ENCODE results near the gene FILIP1L. TPM values are rescaled to one million over a fixed set of nuclear protein-coding genes. Genes with fewer than 3 reads are reported as not detected.

Gene FILIP1L
- total and polyA plus RNA-seq, 2 of the 8 experiments (the other 6 are each of a cell fraction or from before 2014, with no cell fraction given) = 0.06 to 0.09 TPM

DNA sequence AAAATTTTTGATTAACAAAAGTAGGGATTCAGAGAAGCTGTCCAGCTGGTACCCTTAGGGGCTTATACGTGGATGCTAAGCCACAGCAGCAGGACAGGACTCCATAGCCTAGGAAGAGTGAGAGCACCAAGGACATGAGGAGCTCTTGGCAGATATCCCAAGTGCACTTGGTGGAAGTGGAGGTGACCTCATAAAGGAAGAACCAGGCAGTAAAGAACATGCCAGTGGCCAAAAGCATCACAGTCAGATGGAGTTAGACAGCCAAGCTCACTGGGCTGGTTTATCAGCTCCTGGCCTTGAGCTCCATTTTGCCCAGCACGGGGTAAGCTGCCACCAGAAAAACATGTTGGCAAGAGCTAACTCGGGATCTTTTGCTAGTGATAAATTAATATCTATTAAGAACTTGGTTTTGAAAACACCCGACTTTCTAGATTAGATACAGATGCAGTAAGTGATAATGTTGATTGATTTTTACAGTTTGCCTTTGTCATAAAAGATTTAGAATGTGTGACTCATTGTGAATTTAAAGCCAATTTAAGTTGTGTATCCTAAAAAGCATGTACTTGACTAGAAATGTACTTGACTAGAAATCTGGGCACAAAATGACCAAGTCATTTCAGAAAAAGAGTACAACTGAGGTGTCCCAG, 188.6 kb downstream of the FILIP1L start:
- Histone ChIP-seq H2AK5ac (ENCODE audit: low read depth, low read length) (no peak overlapping the region), H3K18ac (ENCODE audit: extremely low read depth, low read length) (no peak overlapping the region), H3K4me1 (replicated peaks in 1 of 4; ENCODE audit: control insufficient read depth in 3 of 4, insufficient read depth in 4 of 4, low read length in 3 of 4) (peaks cover 6 to 34% (median 23%) of the 10 kb centered on the region in 4 experiments), H3K9ac (replicated peaks in 1 of 4; ENCODE audit: extremely low read depth in 1 of 4, low read depth in 3 of 4, low read length in 3 of 4) (no peak overlapping the region), H2BK5ac (ENCODE audit: low read depth, low read length) (no peak overlapping the region), H3K4ac (replicated peaks; ENCODE audit: insufficient read length, low read depth, low read length) (no peak overlapping the region), H3K79me1 (ENCODE audit: low read depth, low read length) (no peaks in the 10 kb centered on the region), H3K23ac (ENCODE audit: insufficient read length) (no peak overlapping the region), H3K27ac (ENCODE audit: low read depth, low read length) (no peak overlapping the region), H4K5ac (ENCODE audit: insufficient read length, low read depth, low read length) (no peak overlapping the region), H4K20me1 (replicated peaks in 1 of 2; ENCODE audit: control insufficient read depth in 1 of 2, insufficient read depth in 2 of 2, low read length in 2 of 2) (no peaks in the 10 kb centered on the region), H3K23me2 (ENCODE audit: low read depth, low read length) (no peaks in the 10 kb centered on the region; the same call in 1 of the 2 replicates), H2BK12ac (ENCODE audit: low read depth, low read length) (peak overlapping the region; percentile 89; the same call in 1 of the 2 replicates), H3K36me3 (ENCODE audit: control insufficient read depth in 2 of 4, insufficient read depth in 4 of 4, low read length in 3 of 4) (no peaks in the 10 kb centered on the region), H2BK120ac (replicated peaks; ENCODE audit: low read depth, low read length) (peak overlapping the region; percentile 0), H3K14ac (ENCODE audit: insufficient read length) (no peak overlapping the region), H2BK20ac (ENCODE audit: low read length) (peak overlapping the region; percentile 66; the same call in 1 of the 2 replicates), H4K91ac (replicated peaks; ENCODE audit: insufficient read length, low read length) (peak overlapping the region; percentile 1), H3K9me3 (ENCODE audit: insufficient read depth in 2 of 2, low read depth in 1 of 2, low read length in 1 of 2) (no peaks in the 10 kb centered on the region), H3K27me3 (replicated peaks in 1 of 4; ENCODE audit: control insufficient read depth in 3 of 4, extremely low read depth in 1 of 4, insufficient read depth in 3 of 4, low read length in 3 of 4) (no peaks in the 10 kb centered on the region), H3K4me2 (ENCODE audit: insufficient read depth in 1 of 2, low read depth in 2 of 2, low read length in 2 of 2) (no peak overlapping the region), H3K4me3 (ENCODE audit: extremely low read depth in 1 of 4, insufficient read depth in 2 of 4, low read depth in 3 of 4, low read length in 4 of 4) (no peak overlapping the region), H2AFZ (ENCODE audit: low read length) (no peak overlapping the region), H2BK15ac (ENCODE audit: low read length) (peak overlapping the region; percentile 73; the same call in 1 of the 2 replicates), H3K56ac (replicated peaks; ENCODE audit: insufficient read length, low read depth, low read length) (no peak overlapping the region), H3K79me2 (ENCODE audit: control insufficient read depth in 1 of 2, insufficient read depth in 2 of 2, low read length in 2 of 2) (peaks cover 0 to 11% of the 10 kb centered on the region in 2 experiments; a peak in 1 of 4 replicates), H4K8ac (ENCODE audit: extremely low read depth, insufficient read depth, low read length) (no peak overlapping the region)
- POLR2A ChIA-PET (ENCODE audit: partially characterized antibody) = no interaction called here
- DNase-seq (ENCODE audit: low read depth in 1 of 2, low spot score in 2 of 2) (no peak), FAIRE-seq (no peak)
- WGBS, 2 experiments (ENCODE audit: extremely low coverage in 1 of 2, insufficient coverage in 1 of 2, insufficient read length in 1 of 2, insufficient replicate concordance in 2 of 2, low coverage in 1 of 2, low lambda C conversion rate in 2 of 2, missing lambda C conversion rate in 1 of 2) = 85% methylated on average over 4 of the region's 4 CpGs; no CpG with 5 or more reads in 1 of the 2 experiments
- CTCF ChIA-PET (ENCODE audit: partially characterized antibody) = interaction anchor here (1.4 to 2.2 kb wide), 2 partner anchors 82 to 96 kb away, joined by 3 to 6 read pairs; no protein-coding TSS in a partner anchor
- TF ChIP-seq TAF1 (IDR thresholded peaks at IDR 0.05; ENCODE audit: low read depth, low read length) (no peak), TBP (IDR thresholded peaks at IDR 0.05; ENCODE audit: low read depth, low read length) (no peak), RXRA (IDR thresholded peaks at IDR 0.05; ENCODE audit: insufficient read depth, low read depth, low read length) (no peak), CHD2 (IDR thresholded peaks at IDR 0.05; ENCODE audit: low read length) (no peak), HDAC2 (IDR thresholded peaks at IDR 0.05; ENCODE audit: borderline replicate concordance in 1 of 2, low read depth in 2 of 2, low read length in 2 of 2) (no peak), KDM5A (IDR thresholded peaks at IDR 0.05; ENCODE audit: low read length) (no peak), SAP30 (IDR thresholded peaks at IDR 0.05; ENCODE audit: insufficient read depth, insufficient replicate concordance, low read length) (no peak), BCL11A (IDR thresholded peaks at IDR 0.05; ENCODE audit: low read depth in 2 of 2, low read length in 2 of 2) (no peak), SP2 (IDR thresholded peaks at IDR 0.05; ENCODE audit: low read length) (no peak)
- TF ChIP-seq, protein P1, sequence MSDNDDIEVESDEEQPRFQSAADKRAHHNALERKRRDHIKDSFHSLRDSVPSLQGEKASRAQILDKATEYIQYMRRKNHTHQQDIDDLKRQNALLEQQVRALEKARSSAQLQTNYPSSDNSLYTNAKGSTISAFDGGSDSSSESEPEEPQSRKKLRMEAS (IDR thresholded peaks at IDR 0.05) = no peak

Data from H1 (cell line).